ENCODE measurements around the gene CPTP. TPM values are rescaled to one million over a fixed set of nuclear protein-coding genes. Genes with fewer than 3 reads are reported as not detected.

The CPTP gene
- total RNA-seq, 1 donor from 2014 or later, result 99.2 TPM

- Histone ChIP-seq H3K4me1 (peaks cover 16% of the 10 kb centered on the region), H3K36me3 (peaks cover 32% of the 10 kb centered on the region), H3K27me3 (ENCODE audit: low read depth) (no peaks in the 10 kb centered on the region), H3K9me3 (replicated peaks) (no peaks in the 10 kb centered on the region), H3K27ac (replicated peaks) (no peak overlapping the region), H3K4me3 (no peak overlapping the region)
- TF ChIP-seq CTCF (IDR thresholded peaks at IDR 0.05; ENCODE audit: borderline replicate concordance), result no peak
- no peak for DNase-seq
- intact Hi-C loops (cut with micrococcal nuclease), result no loop called here
These were observed 25.5 kb upstream of the CPTP start for GRCh38 chr1:1298861-1299685.

GRCh38 chr1:1299686-1300351, 24.8 kb upstream of the CPTP start:
- intact Hi-C loops (cut with micrococcal nuclease), result no loop called here
- Histone ChIP-seq H3K27ac (replicated peaks) (no peak overlapping the region), H3K36me3 (peaks cover 24% of the 10 kb centered on the region), H3K27me3 (ENCODE audit: low read depth) (no peaks in the 10 kb centered on the region), H3K9me3 (replicated peaks) (no peaks in the 10 kb centered on the region), H3K4me1 (peaks cover 23% of the 10 kb centered on the region), H3K4me3 (no peak overlapping the region)
- TF ChIP-seq CTCF (IDR thresholded peaks at IDR 0.05; ENCODE audit: borderline replicate concordance), result peak; percentile 22
- no peak for DNase-seq

GRCh38 chr1:1300352-1300739, 24.3 kb upstream of the CPTP start:
- intact Hi-C loops (cut with micrococcal nuclease), result no loop called here

GRCh38 chr1:1302006-1302430, 22.6 kb upstream of the CPTP start:
- Histone ChIP-seq H3K9me3 (replicated peaks) (no peaks in the 10 kb centered on the region), H3K4me1 (peaks cover 45% of the 10 kb centered on the region), H3K36me3 (peaks cover 6% of the 10 kb centered on the region), H3K27me3 (ENCODE audit: low read depth) (no peaks in the 10 kb centered on the region), H3K27ac (replicated peaks) (no peak overlapping the region), H3K4me3 (no peak overlapping the region)
- intact Hi-C loops (cut with micrococcal nuclease), result no loop called here
- no peak for DNase-seq
- TF ChIP-seq CTCF (IDR thresholded peaks at IDR 0.05; ENCODE audit: borderline replicate concordance), result peak; percentile 46

More at GRCh38 chr1:1300352-1300739, 24.3 kb upstream of the CPTP start:
- no peak overlapping the region for H3K4me3 ChIP-seq
- peaks cover 29% of the 10 kb centered on the region for H3K4me1 ChIP-seq
- H3K36me3 ChIP-seq, result peaks cover 19% of the 10 kb centered on the region
- no peak overlapping the region for H3K27ac ChIP-seq (replicated peaks)
- DNase-seq, result no peak
- H3K9me3 ChIP-seq (replicated peaks), result no peaks in the 10 kb centered on the region
- no peak for TF ChIP-seq CTCF (IDR thresholded peaks at IDR 0.05; ENCODE audit: borderline replicate concordance)
- H3K27me3 ChIP-seq (ENCODE audit: low read depth), result no peaks in the 10 kb centered on the region

- Histone ChIP-seq H3K27ac (replicated peaks) (no peak overlapping the region), H3K4me3 (no peak overlapping the region), H3K4me1 (peaks cover 50% of the 10 kb centered on the region), H3K27me3 (ENCODE audit: low read depth) (no peaks in the 10 kb centered on the region), H3K9me3 (replicated peaks) (no peaks in the 10 kb centered on the region), H3K36me3 (peaks cover under 1% of the 10 kb centered on the region)
- no peak for TF ChIP-seq CTCF (IDR thresholded peaks at IDR 0.05; ENCODE audit: borderline replicate concordance)
- DNase-seq, result no peak
- intact Hi-C loops (cut with micrococcal nuclease), result no loop called here
These were observed 21.6 kb upstream of the CPTP start for GRCh38 chr1:1302951-1303509.

Measured in left ventricle myocardium inferior (tissue), 1 donor.